Forelimb muscle (tissue), 1 donor: Measurements from ENCODE around the gene TRMT61A. TPM values are rescaled to one million over a fixed set of nuclear protein-coding genes. Genes with fewer than 3 reads are reported as not detected.

Experiments
- DNase-seq: peaks from one replicate; pipeline ENCODE4 v3.0.0-alpha.2; 2013; ENCODE audit warnings: low read depth
- polyA plus RNA-seq: library from polyadenylated mRNA; unstranded; fragments of 120-200 nt; gene quantifications from one replicate; pipeline ENCODE4 v1.2.1, GENCODE V29; 2013; ENCODE audit not compliant: insufficient read length

Gene TRMT61A
- polyA plus RNA-seq, 1 donor = 7.2 TPM

DNA sequence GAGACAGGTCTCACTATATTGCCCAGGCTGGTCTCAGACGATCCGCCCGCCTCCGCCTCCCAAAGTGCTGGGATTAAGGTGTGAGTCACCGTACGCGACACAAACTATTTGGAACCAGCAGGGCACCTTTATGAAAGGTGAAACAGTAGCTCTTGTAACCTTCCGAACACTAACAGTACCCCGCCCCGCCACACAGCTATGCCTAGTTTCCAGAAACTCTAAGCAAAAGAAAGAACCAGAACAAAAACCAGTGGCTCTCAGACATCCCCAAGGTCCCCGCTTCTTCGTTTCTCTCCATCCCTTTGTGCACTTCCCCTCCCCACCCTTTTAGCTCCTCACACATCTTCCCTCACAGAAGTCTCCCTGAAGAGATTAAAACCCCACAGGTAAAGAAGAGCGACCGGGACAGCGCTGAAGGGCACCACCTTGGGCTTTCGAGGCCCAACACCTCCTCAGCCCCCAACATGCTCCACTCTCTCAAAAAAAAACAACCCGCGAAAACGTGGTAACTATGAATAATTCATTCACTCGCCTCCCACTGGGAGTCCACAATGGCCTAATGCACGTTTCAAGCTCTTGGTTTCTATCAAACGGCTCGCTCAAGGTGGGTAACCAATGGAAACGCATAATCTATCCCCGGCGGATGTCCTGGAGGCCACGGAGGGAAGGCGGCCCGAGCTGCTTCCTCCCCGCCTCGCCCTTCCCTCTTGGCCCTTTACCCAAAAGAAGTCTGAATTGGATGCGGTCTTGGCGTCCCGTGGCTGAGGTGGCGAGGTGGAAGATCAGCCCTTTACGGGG, 32.6 kb downstream of the TRMT61A start:
- DNase-seq = no peak

DNA sequence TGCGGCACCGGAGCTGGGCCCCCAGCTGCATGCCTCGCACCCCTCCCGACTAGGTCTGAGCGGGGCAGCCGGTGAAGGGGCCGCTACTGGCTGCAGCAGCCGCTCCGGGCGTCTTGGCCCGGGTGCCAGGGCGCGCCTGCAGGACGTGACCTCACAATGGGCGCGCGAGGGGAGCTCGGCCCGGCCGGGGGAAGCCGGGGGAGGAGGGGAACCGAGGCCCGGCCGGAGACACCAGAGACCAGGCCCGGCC, 33.1 kb downstream of the TRMT61A start:
- DNase-seq = no peak

DNA sequence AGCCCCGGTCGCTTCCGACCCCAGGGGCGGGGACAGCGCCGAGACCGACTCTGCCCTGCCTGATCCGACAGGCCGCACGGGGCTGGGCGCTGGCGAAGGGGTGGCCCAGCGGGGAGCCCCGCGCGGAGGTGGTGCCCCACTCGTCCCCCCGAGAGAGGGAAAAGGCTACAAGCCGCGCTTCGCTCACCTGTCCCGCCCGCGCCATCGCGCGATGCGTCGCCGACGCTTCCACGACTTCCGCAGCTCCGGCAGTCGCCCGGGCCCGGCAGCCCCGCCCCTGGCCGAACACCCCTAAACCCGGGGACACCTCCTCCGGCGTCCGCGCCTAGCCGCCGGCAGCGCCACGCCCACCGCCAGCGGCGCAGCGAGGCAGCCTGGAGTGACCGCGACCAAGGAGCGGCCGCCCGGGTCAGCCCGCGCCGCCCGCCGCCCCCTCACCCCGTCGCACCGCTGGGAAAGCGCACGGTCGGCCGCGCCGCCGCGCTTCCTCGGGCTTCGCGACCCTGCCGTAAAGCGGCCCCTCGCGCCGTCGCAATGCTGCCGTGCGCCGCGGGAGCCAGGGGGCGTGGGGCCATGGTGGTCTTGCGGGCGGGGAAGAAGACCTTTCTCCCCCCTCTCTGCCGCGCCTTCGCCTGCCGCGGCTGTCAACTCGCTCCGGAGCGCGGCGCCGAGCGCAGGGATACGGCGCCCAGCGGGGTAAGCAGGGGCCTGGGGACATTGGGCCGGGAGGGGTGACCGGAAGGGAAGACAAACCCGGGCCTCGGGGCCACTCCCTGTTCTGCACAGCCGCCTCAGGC, 33.6 kb downstream of the TRMT61A start, which contains the start of the genes BAG5 and COA8:
Gene BAG5, minus strand, starts transcription at position 229 of the 797 bp plus-strand sequence. CDS start 1,493 bp downstream, outside the sequence.
Gene COA8, plus strand, starts transcription at position 532 of the 797 bp plus-strand sequence. Its CDS starts 42 bp downstream, at position 574.
- no peak for DNase-seq

DNA sequence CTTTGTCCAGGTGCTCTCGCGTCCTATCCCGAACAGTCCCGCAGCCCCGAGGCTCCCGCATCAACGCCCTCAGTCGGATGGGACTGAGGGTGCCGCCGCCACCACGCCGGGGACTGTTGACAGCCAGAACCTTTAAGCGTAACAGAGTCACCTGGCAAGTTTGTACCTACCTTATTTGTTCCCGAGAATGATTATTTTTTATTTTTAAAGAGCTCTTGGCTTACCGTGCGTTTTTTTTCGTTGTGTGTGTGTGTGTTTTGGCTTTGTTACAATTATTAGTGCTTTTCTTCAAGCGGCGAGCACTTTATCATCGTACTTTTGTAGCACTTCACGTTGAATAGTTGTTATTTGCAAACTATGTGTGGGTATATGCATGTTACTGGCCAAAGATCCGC, 34.2 kb downstream of the TRMT61A start:
- DNase-seq = no peak

DNA sequence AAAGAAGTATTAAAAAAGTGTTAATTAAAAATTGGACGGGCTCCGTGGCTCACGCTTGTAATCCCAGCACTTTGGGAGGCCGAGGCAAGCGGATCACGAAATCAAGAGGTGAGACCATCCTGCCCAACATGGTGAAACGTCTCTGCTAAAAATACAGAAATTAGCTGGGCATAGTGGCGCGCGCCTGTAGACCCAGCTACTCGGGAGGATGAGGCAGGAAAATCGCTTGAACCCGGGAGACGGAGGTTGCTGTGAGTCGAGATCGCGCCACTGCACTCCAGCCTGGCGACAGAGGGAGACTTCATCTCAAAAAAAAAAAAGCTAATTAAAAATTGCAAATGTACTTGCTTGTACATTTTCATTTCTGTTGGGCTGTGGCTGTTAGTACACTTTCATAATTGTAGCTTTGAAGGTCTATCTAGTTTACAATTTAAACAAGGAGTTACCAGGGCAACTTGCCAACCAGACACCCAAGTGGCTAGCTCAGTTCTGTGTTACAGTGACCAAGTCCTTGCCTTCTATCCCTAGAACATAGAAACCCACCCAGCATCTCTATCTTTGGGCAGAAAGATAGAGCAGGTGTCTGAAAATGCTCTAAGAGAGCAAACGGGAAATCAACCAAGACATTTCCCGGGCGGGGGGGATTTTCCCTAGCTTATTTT, 35.0 kb downstream of the TRMT61A start:
- DNase-seq = no peak

DNA sequence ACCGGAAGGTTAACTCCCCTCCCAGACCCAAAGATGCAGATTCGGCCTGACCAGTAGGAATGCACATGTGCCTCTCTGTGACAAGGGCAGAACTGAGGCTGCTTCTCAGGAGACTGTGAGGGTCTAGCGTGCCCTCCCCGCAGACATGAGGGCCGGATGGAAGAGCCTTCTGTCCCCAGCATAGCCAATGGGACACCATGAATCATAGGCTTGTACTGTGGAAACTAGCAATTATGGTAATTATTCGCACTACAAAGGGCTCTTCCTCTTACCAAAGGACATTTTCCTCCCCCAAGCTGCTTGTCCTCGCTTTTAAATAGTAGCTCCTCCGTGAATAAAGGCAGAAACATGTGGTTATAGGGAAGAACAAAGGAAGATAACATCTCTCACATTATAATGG, 40.0 kb downstream of the TRMT61A start:
- no peak for DNase-seq

DNA sequence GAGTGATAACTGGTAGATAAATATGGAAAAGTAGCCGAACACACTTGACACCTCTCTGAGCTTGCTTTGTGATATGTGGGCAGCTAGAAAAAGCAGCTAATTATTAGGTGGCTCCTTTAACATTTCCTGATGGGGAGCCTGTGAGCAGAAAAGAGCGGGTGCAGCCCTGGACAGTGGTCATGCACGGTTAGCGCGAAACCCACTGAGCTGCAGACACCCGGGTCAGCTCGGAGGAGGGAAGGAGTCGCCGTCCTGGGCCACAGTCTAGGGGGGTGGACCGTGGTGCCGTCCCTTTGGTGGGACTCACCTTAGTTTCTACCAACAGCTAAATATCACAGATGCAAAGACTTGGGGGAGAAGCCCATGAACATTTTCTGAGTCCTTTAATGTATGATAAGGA, 40.4 kb downstream of the TRMT61A start:
- DNase-seq = no peak

DNA sequence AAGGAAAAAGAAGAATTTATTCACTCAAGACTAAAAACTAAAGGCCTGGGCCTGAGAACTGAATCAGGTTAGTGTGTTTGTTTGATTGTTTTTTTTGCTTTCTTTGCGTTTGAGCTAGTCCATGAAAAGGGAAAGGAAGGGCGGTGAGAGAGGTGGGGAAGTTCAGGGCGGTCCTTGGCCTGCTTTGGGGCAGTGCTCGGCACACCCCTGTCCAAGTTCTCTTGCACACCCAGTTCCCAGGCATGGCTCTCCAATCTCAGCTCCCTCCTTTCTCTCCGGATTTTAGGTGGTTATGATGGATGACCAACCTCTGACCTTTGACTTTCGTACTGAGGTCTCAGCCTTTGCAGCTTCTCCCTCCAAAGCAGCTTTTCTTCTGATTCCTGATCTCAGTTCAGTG, 45.1 kb downstream of the TRMT61A start:
- DNase-seq = no peak

DNA sequence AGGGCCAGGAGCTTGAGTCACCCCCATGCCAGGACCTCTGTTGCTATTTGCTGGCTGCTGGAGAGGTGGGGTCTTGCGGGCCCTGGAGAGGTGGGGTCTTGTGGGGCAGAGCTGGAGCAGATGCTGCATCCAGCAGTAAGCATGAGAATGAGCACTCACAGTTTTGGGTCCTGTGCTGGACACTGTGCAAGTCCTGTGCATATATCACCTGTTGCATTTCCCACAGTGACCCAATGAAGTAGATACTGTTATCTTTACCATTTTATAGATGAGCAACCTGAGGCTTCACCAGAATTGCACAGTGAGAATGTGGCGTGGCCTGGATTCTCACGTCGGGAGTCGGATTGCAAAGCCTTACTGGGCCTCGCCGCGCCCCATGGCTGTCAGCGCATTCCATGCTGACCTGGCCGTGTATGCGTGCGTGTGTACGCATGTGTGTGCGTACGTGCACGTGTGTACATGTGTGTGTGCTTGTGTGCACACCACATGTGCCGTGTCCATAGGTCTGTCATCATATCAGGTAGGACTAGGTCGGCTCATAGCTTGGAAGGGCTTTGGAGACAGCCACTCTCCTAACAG, 45.8 kb downstream of the TRMT61A start:
- no peak for DNase-seq

DNA sequence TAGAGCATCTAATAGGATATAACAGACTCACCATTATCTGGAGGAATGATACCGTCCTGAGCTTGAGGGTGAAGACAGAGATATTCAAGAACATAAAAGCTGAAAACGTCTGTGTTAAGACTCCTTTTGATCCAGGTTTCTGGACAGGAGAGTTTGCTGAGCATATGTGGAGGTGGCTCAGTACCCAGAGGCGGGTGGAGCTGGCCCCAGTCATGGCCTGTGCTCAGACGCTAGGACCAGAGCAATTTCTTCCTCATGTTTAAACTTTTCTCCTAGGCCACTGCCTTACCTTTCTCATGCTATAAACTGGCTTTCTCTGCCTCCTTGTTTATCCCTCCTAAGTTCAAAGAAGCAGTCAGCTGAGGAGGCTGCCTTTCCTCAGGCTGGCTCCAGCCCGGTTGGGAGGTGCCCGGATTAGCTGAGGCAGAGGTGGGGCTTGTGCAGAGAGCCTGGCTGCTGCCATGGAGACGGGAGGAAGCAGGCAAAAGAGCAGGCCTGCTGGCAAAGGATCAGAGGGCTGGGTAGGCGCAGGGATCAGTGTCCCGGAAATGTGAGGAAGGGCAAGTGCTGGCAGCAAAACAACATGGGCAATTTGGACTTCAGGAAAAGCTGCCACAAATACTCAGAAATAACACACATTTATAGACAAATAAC, 47.5 kb downstream of the TRMT61A start:
- no peak for DNase-seq

DNA sequence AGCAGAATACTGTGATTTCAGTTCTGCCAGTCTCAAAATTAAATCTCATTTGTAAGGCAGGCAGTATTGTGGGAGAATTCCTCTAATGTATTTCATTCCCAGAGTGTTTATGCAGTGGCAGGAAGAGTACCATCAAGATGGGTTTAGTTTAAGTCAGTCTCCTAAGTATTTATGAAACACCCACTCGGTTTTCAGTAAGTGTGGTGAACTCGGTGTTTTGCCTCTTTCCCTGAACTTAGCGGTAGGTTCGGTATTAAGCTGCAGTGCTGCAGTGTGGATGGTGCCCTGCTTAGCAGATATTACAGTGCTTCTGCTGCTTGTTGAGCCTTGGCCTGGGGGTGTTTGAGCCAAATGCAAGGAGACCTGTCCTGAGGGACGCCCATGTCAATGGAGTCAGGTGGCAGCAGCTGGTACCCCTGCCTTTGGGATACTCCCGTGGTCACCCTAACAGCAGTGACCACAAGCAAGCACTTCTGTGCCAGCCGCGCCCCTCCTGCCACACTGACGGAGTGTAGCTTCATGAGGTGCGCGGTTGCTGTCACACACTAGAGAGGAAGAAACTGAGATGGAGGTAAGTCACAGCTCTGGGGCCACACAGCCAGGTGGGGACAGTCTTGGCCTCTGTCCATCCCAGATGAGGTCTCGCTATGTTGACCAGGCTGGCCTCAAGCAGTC, 49.5 kb downstream of the TRMT61A start:
- no peak for DNase-seq

DNA sequence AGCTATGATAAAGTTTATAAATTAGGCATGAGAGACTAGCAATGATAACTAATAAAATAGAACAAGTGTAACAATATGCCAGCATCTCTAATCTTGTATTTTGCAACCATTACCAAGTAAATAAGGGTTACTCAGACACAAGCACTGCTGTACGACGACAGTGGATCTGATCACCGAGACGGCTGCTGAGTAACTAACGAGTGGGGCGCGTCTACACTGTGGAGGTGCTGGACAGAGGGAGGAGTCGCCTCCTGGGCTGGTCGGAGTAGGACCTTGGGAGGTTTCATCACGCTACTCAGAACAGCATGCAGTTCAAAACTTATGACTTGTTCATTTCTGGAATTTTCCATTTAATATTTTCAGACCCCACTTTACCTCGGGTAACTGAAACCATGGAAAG, 52.2 kb downstream of the TRMT61A start:
- no peak for DNase-seq

DNA sequence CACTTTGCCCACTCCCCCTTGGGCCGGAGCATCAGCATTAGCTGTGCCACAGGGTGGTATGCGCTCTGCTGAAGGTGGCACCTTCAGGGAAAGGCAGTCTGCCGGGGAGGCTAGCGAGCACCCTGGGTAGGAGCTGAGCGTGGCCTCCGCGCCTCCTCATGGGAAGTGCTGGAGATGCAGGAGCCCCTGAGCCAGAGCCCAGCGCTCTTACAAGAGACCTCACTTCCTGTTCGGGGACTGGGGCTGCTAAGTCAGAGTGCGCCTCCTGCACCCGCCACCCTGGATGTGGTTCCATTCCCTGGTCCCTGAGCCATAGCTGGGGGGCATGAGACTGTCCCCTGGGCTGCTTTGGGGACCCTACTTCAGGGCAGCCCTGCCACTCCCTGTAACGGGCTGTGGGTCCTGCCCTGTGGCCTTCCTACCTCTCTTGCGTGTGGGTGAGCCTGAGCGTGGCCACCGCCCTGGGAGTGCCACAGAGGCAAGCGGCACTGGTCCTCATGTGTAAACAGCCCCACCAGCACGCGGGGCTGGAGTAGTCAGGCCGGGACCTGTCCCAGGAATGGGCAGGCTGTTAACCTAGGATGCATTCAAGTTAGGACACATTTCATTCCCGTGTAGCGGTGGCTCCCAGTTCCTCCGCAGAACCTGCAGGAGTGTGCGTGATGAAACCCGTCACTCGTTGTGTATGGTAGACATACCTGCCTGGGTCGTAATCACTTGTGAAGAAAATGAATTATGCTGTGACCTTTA, 53.1 kb downstream of the TRMT61A start:
- no peak for DNase-seq

DNA sequence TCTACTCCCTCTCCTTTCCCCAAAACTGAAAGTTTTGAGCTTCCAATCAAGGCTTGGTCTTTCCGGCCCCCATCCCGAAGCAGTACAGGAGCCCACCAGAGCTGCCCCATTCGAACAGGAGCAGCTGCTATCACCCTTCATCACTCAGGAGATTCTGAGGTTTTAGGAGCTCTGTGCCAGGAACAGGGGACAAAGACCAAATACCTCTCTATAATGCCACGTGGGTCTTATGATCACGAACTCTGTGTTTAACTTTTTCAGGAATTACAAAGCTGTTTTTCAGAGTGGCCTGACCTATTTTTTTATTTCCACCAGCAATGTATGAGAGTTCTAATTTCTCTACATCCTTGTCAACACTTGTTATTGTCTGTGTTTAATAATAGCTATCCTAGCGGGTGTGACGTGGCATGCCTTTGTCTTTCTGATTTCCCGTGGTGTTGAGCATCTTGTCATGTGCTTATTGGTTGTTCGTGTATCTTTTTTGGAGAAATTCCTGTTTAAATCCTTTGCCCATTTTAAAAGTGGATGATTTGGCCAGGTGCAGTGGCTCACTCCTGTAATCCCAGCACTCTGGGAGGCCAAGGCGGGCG, 55.4 kb downstream of the TRMT61A start:
- DNase-seq = no peak

Other genes with a start within 250 kb of the TRMT61A start
- gene EIF5, start 195.0 kb upstream of the TRMT61A start, polyA plus RNA-seq = 205 TPM
- 64.4 TPM for gene MARK3, start 143.8 kb upstream of the TRMT61A start, polyA plus RNA-seq
- gene CKB, start 6.4 kb upstream of the TRMT61A start, polyA plus RNA-seq = 294 TPM
- 21.1 TPM for gene BAG5, start 33.5 kb downstream of the TRMT61A start, polyA plus RNA-seq
- 56.4 TPM for gene COA8, start 33.8 kb downstream of the TRMT61A start, polyA plus RNA-seq
- gene KLC1, start 100.0 kb downstream of the TRMT61A start, polyA plus RNA-seq = 104 TPM
- 10.2 TPM for gene XRCC3, start 186.3 kb downstream of the TRMT61A start, polyA plus RNA-seq
- gene ZFYVE21, start 186.6 kb downstream of the TRMT61A start, polyA plus RNA-seq = 42.2 TPM